Measurements from ENCODE around the gene TMCO2.

TMCO2 gene

GRCh38 chr1:40257313-40257687 lies 9.6 kb downstream of the TMCO2 start:
- TF ChIP-seq CTCF (IDR thresholded peaks at IDR 0.05; ENCODE audit: low read depth, low read length, missing control alignments) = no peak
- peak overlapping the region; percentile 100 for H3K4me3 ChIP-seq (ENCODE audit: low read depth, low read length)
- no peak for DNase-seq (ENCODE audit: low read depth)

- DNase-seq (ENCODE audit: low read depth) = peak; percentile 96
- H3K4me3 ChIP-seq (ENCODE audit: low read depth, low read length) = peak within 1 kb of the TSS; percentile 100
- TF ChIP-seq CTCF (IDR thresholded peaks at IDR 0.05; ENCODE audit: low read depth, low read length, missing control alignments) = no peak
These were observed 10.1 kb downstream of the TMCO2 start, which contains the start of gene ZMPSTE24 for GRCh38 chr1:40257688-40258444. Gene ZMPSTE24 (plus strand): TSS chr1:40258236. CDS start chr1:40258272, 36 bp downstream.

GRCh38 chr1:40258445-40258769 lies 10.7 kb downstream of the TMCO2 start:
- no peak for TF ChIP-seq CTCF (IDR thresholded peaks at IDR 0.05; ENCODE audit: low read depth, low read length, missing control alignments)
- peak overlapping the region; percentile 100 for H3K4me3 ChIP-seq (ENCODE audit: low read depth, low read length)
- DNase-seq (ENCODE audit: low read depth) = no peak

GRCh38 chr1:40264354-40264781 lies 16.6 kb downstream of the TMCO2 start:
- no peak overlapping the region for H3K4me3 ChIP-seq (ENCODE audit: low read depth, low read length)

GRCh38 chr1:40265298-40265697 lies 17.6 kb downstream of the TMCO2 start:
- TF ChIP-seq CTCF (IDR thresholded peaks at IDR 0.05; ENCODE audit: low read depth, low read length, missing control alignments) = no peak
- H3K4me3 ChIP-seq (ENCODE audit: low read depth, low read length) = no peak overlapping the region
- no peak for DNase-seq (ENCODE audit: low read depth)

More at GRCh38 chr1:40264354-40264781, 16.6 kb downstream of the TMCO2 start:
- DNase-seq (ENCODE audit: low read depth) = no peak
- no peak for TF ChIP-seq CTCF (IDR thresholded peaks at IDR 0.05; ENCODE audit: low read depth, low read length, missing control alignments)

GRCh38 chr1:40265919-40266318 lies 18.2 kb downstream of the TMCO2 start:
- TF ChIP-seq CTCF (IDR thresholded peaks at IDR 0.05; ENCODE audit: low read depth, low read length, missing control alignments) = no peak
- no peak overlapping the region for H3K4me3 ChIP-seq (ENCODE audit: low read depth, low read length)
- DNase-seq (ENCODE audit: low read depth) = no peak

All from GM12864 (cell line).